ENCODE measurements around the gene TRAPPC14. TPM values are rescaled to one million over a fixed set of nuclear protein-coding genes. Genes with fewer than 3 reads are reported as not detected.
A peak's percentile ranks its signal among the peaks of the same experiment; 100 is the strongest.

The TRAPPC14 gene
- total and polyA plus RNA-seq, 10 of the 15 experiments (the other 5 are each of a cell fraction or from before 2014, with no cell fraction given): 0.21 to 24.7 (median 7.5) TPM

GRCh38 chr7:100152404-100152803, 6.1 kb downstream of the TRAPPC14 start:
- Histone ChIP-seq H4K20me1 (ENCODE audit: control insufficient read depth, insufficient read depth) (no peaks in the 10 kb centered on the region), H3K4me1 (ENCODE audit: control insufficient read depth, insufficient read depth, low read length) (peaks cover 15% of the 10 kb centered on the region), H3K79me2 (ENCODE audit: control insufficient read depth, insufficient read depth, low read length) (peaks cover 24% of the 10 kb centered on the region), H3K4me2 (ENCODE audit: control insufficient read depth, insufficient read depth) (no peak overlapping the region), H3K27me3 (replicated peaks in 1 of 2; ENCODE audit: control insufficient read depth in 2 of 2, insufficient read depth in 2 of 2, low read length in 1 of 2) (no peaks in the 10 kb centered on the region), H3K4me3 (no peak overlapping the region), H3K9ac (ENCODE audit: control insufficient read depth, insufficient read depth, low read length) (no peak overlapping the region), H2AFZ (ENCODE audit: control insufficient read depth, low read depth, low read length) (no peak overlapping the region), H3K27ac (ENCODE audit: control insufficient read depth, insufficient read depth) (no peak overlapping the region), H3K9me3 (replicated peaks; ENCODE audit: control insufficient read depth, insufficient read depth, low read length) (no peaks in the 10 kb centered on the region), H3K36me3 (ENCODE audit: control insufficient read depth in 2 of 2, insufficient read depth in 2 of 2, low read length in 1 of 2) (peaks cover 0 to 15% of the 10 kb centered on the region in 2 experiments)
- no peak for FAIRE-seq
- ChIA-PET RAD21 (ENCODE audit: unreplicated experiment) (interaction anchor here (1.8 kb wide), 1 partner anchor 25 kb away, joined by 4 read pairs; the partner anchor contains the start of genes GPC2 and STAG3), SMC1A (ENCODE audit: uncharacterized antibody, unreplicated experiment) (no interaction called here), CTCF (interaction anchor here (0.5 kb wide), 1 partner anchor 38 kb away, joined by 3 read pairs; no protein-coding TSS in a partner anchor), POLR2A (interaction anchor here (0.6 to 1.4 kb wide), 4 partner anchors 12 to 245 kb away, joined by 3 read pairs; no protein-coding TSS in a partner anchor)
- in situ Hi-C loops (cut with MboI): no loop called here
- intact Hi-C loops (cut with micrococcal nuclease; ENCODE audit: unreplicated experiment): no loop called here
- TF ChIP-seq SPI1 (IDR thresholded peaks at IDR 0.05; ENCODE audit: borderline replicate concordance, insufficient read depth, low read depth, low read length): peak; percentile 83
- no peak for TF ChIP-seq CREM (IDR thresholded peaks at IDR 0.05; ENCODE audit: low read depth)
- no TSS peak for BruUV-seq (replicated peaks)
- ATAC-seq: no peak
- DNase-seq (ENCODE audit: low read depth, low spot score): no peak

GRCh38 chr7:100148559-100149328, 9.8 kb downstream of the TRAPPC14 start, which contains the start of gene LAMTOR4:
Gene LAMTOR4, plus strand, starts transcription at chr7:100148918. Its CDS starts 55 bp downstream, at chr7:100148973.
- peak; percentile 99 for ATAC-seq
- Histone ChIP-seq H3K27ac (ENCODE audit: control insufficient read depth, insufficient read depth) (peak within 1 kb of the TSS; percentile 86), H3K79me2 (ENCODE audit: control insufficient read depth, insufficient read depth, low read length) (peaks cover 22% of the 10 kb centered on the region), H3K4me2 (ENCODE audit: control insufficient read depth, insufficient read depth) (peak within 1 kb of the TSS; percentile 88), H3K9me3 (replicated peaks; ENCODE audit: control insufficient read depth, insufficient read depth, low read length) (no peaks in the 10 kb centered on the region), H4K20me1 (ENCODE audit: control insufficient read depth, insufficient read depth) (no peaks in the 10 kb centered on the region), H3K36me3 (ENCODE audit: control insufficient read depth in 2 of 2, insufficient read depth in 2 of 2, low read length in 1 of 2) (peaks cover 0 to under 1% of the 10 kb centered on the region in 2 experiments), H3K4me1 (ENCODE audit: control insufficient read depth, insufficient read depth, low read length) (peaks cover 5% of the 10 kb centered on the region; the same call in 1 of the 2 replicates), H2AFZ (ENCODE audit: control insufficient read depth, low read depth, low read length) (peak within 1 kb of the TSS; percentile 81), H3K27me3 (replicated peaks in 1 of 2; ENCODE audit: control insufficient read depth in 2 of 2, insufficient read depth in 2 of 2, low read length in 1 of 2) (no peaks in the 10 kb centered on the region), H3K4me3 (peak within 1 kb of the TSS; percentile 99), H3K9ac (ENCODE audit: control insufficient read depth, insufficient read depth, low read length) (peak within 1 kb of the TSS; percentile 92)
- POLR2A ChIA-PET: interaction anchor here (0.6 to 2.6 kb wide), 20 partner anchors 9 to 682 kb away, joined by 3 to 28 read pairs (median 4); partner anchors contain the start of genes AP4M1, GAL3ST4, GPC2 and MCM7
- RAD21 ChIA-PET (ENCODE audit: unreplicated experiment): interaction anchor here (0.6 to 2.4 kb wide), 21 partner anchors 9 to 280 kb away, joined by 3 to 17 read pairs (median 4); partner anchors contain the start of genes GAL3ST4, GPC2, PVRIG and ZCWPW1
- FAIRE-seq: peak; percentile 99
- SMC1A ChIA-PET (ENCODE audit: uncharacterized antibody, unreplicated experiment): interaction anchor here (0.8 to 2.3 kb wide), 17 partner anchors 12 to 259 kb away, joined by 3 to 12 read pairs (median 3); partner anchors contain the start of genes GPC2 and STAG3
- DNase-seq (ENCODE audit: low read depth, low spot score): peak; percentile 100
- CTCF ChIA-PET: interaction anchor here (0.6 to 5.7 kb wide), 14 partner anchors 8 to 544 kb away, joined by 3 to 43 read pairs (median 4); no protein-coding TSS in a partner anchor
- in situ Hi-C loops (cut with MboI) (no loop called here), intact Hi-C loops (cut with micrococcal nuclease; ENCODE audit: unreplicated experiment) (loop anchor here (1.0 to 5.0 kb wide), 3 partner anchors 48 to 69 kb away; partner anchors contain the start of genes AP4M1, MCM7 and PVRIG)
- 2% methylated on average over 43 of the region's 46 CpGs for WGBS (ENCODE audit: insufficient coverage, insufficient replicate concordance, low lambda C conversion rate, missing lambda C conversion rate)
- BruUV-seq (replicated peaks): no TSS peak
- no peak for TF ChIP-seq FOXK2 (IDR thresholded peaks at IDR 0.05)
- no peak for TF ChIP-seq BMI1 (IDR thresholded peaks at IDR 0.05; ENCODE audit: borderline replicate concordance)
- no peak for TF ChIP-seq CBX5 (IDR thresholded peaks at IDR 0.05; ENCODE audit: low read depth)
- peak; percentile 98 for TF ChIP-seq PKNOX1 (IDR thresholded peaks at IDR 0.05)
- TF ChIP-seq ZNF217 (IDR thresholded peaks at IDR 0.05): no peak
- no peak for TF ChIP-seq SUPT20H (IDR thresholded peaks at IDR 0.05; ENCODE audit: borderline replicate concordance, control insufficient read depth, low read depth, low read length)
- TF ChIP-seq DPF2 (IDR thresholded peaks at IDR 0.05): 0 out of 2 replicates have a peak, but pooled peaks have one; percentile 57
- no peak for TF ChIP-seq STAT1 (conservative IDR thresholded peaks at IDR 0.05)
- no peak; the same call in 1 of the 2 replicates for TF ChIP-seq LARP7 (IDR thresholded peaks at IDR 0.05)
- peak; percentile 82 for TF ChIP-seq CREB1 (IDR thresholded peaks at IDR 0.05; ENCODE audit: low read depth)
- peak; percentile 16; the same call in 1 of the 2 replicates for TF ChIP-seq TCF12 (IDR thresholded peaks at IDR 0.05; ENCODE audit: low read depth, low read length)

All from GM12878 (cell line).